ENCODE data around the gene APEH. TPM values are rescaled to one million over a fixed set of nuclear protein-coding genes. Genes with fewer than 3 reads are reported as not detected.

Gene APEH
- total RNA-seq, 4 donors from 2014 or later, result 46.7 to 60.8 (median 55.0) TPM

GRCh38 chr3:49661281-49661680 is 12.9 kb upstream of the APEH start:
- ATAC-seq (ENCODE audit: low FRiP score) (no peak), DNase-seq (ENCODE audit: low spot score) (no peak)
- TF ChIP-seq CTCF (IDR thresholded peaks at IDR 0.05), result no peak

- no peak for TF ChIP-seq CTCF (IDR thresholded peaks at IDR 0.05)
- ATAC-seq (ENCODE audit: low FRiP score) (no peak), DNase-seq (ENCODE audit: low spot score) (no peak)
Observed at GRCh38 chr3:49662021-49662420, 12.1 kb upstream of the APEH start.

- TF ChIP-seq CTCF (IDR thresholded peaks at IDR 0.05), result no peak
- DNase-seq (ENCODE audit: low spot score), result no peak
- no peak for ATAC-seq (ENCODE audit: low FRiP score)
Observed at GRCh38 chr3:49662720-49663413, 11.3 kb upstream of the APEH start.

- DNase-seq (ENCODE audit: low spot score) (no peak), ATAC-seq (ENCODE audit: low FRiP score) (no peak)
- no peak for TF ChIP-seq CTCF (IDR thresholded peaks at IDR 0.05)
Observed at GRCh38 chr3:49663831-49664230, 10.3 kb upstream of the APEH start.

- no peak for DNase-seq (ENCODE audit: low spot score)
- no peak for TF ChIP-seq CTCF (IDR thresholded peaks at IDR 0.05)
- no peak for ATAC-seq (ENCODE audit: low FRiP score)
Observed at GRCh38 chr3:49664300-49664699, 9.9 kb upstream of the APEH start.

- ATAC-seq (ENCODE audit: low FRiP score), result no peak
- DNase-seq (ENCODE audit: low spot score), result no peak
- no peak for TF ChIP-seq CTCF (IDR thresholded peaks at IDR 0.05)
Observed at GRCh38 chr3:49665822-49666519, 8.2 kb upstream of the APEH start.

- DNase-seq (ENCODE audit: low spot score) (no peak), ATAC-seq (ENCODE audit: low FRiP score) (no peak)
- no peak for TF ChIP-seq CTCF (IDR thresholded peaks at IDR 0.05)
Observed at GRCh38 chr3:49666592-49666991, 7.6 kb upstream of the APEH start.

Data from omental fat pad (tissue), 4 donors.